K562 (cell line): ENCODE data around the gene TMEM164. TPM values are rescaled to one million over a fixed set of nuclear protein-coding genes. Genes with fewer than 3 reads are reported as not detected.

Experiments
- ATAC-seq: fragments of 200-7000 bp; cut with Tn5 transposase; 3 replicates; pipeline ENCODE4 v1.9.1; 2020; ENCODE audit warnings: moderate library complexity
- BruUV-seq: library from RNA; stranded (reverse); fragments of 400-500 nt; replicated peaks from 2 replicates; lab custom pipeline; 2021; lab: Mats Ljungman, UMichigan
- CTCF ChIA-PET: fragments of 300-600 bp; formaldehyde crosslinking; extraction: SDS; loops from one replicate; lab custom pipeline; 2021; ENCODE audit warnings: low intra/inter-chr PET ratio; lab: Yijun Ruan, JAX
- POLR2A ChIA-PET: fragments of 300-600, 350-650 bp; sonication (Branson Sonifier 250); formaldehyde crosslinking; extraction: SDS; loops from one replicate; lab custom pipeline; 2021; ENCODE audit warnings: antibody characterized with exemption, inconsistent platforms; lab: Yijun Ruan, JAX
- DNase-seq, 4 experiments: peaks; one replicate each; pipeline versions ENCODE4 v3.0.0 to v3.0.0-alpha.2; 2011 to 2018; ENCODE audit warnings: low spot score in 3 of 4, mixed read lengths in 3 of 4; ENCODE audit errors: extremely low read depth in 1 of 4
- FAIRE-seq: peaks from 2 replicates; lab custom pipeline; 2011; peaks lifted over from hg19 to GRCh38; lab: Jason Lieb, UNC
- H2AFZ ChIP-seq: 2 replicates; pipeline ENCODE4 v1.6.0; 2011; ENCODE audit warnings: low read depth, low read length, control low read depth, inconsistent platforms
- H3K27ac ChIP-seq: fragments of 200-600 bp; 3 replicates; pipeline ENCODE4 v1.8.0; 2011; ENCODE audit warnings: low read depth, mild to moderate bottlenecking, control low read depth, inconsistent platforms, low read length, moderate library complexity, mixed read lengths; ENCODE audit errors: extremely low read depth
- H3K27me3 ChIP-seq, 2 experiments: fragments of 300-600 bp in 1 of 2; 2 replicates in 1 of 2; 3 replicates in 1 of 2; pipeline versions ENCODE4 v1.6.0 to v1.8.0; 2011; ENCODE audit warnings: inconsistent platforms in 2 of 2, low read length in 2 of 2, mild to moderate bottlenecking in 1 of 2, mixed read lengths in 1 of 2, moderate library complexity in 1 of 2; ENCODE audit not compliant: control insufficient read depth in 2 of 2, insufficient read depth in 2 of 2
- H3K36me3 ChIP-seq: fragments of 300-600 bp; 3 replicates; pipeline ENCODE4 v1.8.0; 2011; ENCODE audit warnings: mild to moderate bottlenecking, low read length, inconsistent platforms; ENCODE audit not compliant: control insufficient read depth, insufficient read depth
- H3K4me1 ChIP-seq, 2 experiments: fragments of 200-600 bp in 1 of 2; replicated peaks in 1 of 2; 2 replicates in 1 of 2; 3 replicates in 1 of 2; pipeline versions ENCODE4 v1.5.1 to v1.8.0; 2011; ENCODE audit warnings: inconsistent platforms in 2 of 2, low read length in 2 of 2, mild to moderate bottlenecking in 1 of 2, mixed read lengths in 1 of 2, moderate library complexity in 1 of 2; ENCODE audit not compliant: control insufficient read depth in 2 of 2, insufficient read depth in 2 of 2
- H3K4me2 ChIP-seq: 2 replicates; pipeline ENCODE4 v1.6.1; 2011; ENCODE audit warnings: low read length, control low read depth, inconsistent platforms, mixed read lengths; ENCODE audit not compliant: insufficient read depth
- H3K4me3 ChIP-seq: fragments of 200-600 bp; sonication (generic), shearing (Covaris generic); 2 replicates; pipeline ENCODE4 v1.5.1; 2016; ENCODE audit warnings: control low read depth, inconsistent platforms
- H3K79me2 ChIP-seq: fragments of 200-600 bp; 3 replicates; pipeline ENCODE4 v1.8.0; 2011; ENCODE audit warnings: low read length, inconsistent platforms; ENCODE audit not compliant: control insufficient read depth, insufficient read depth
- H3K9ac ChIP-seq, 2 experiments: 2 replicates each; pipeline versions ENCODE4 v1.6.0 to v1.6.1; 2011; ENCODE audit warnings: low read depth in 2 of 2, low read length in 2 of 2, control low read depth in 1 of 2, inconsistent platforms in 1 of 2, mild to moderate bottlenecking in 1 of 2, mixed read lengths in 1 of 2; ENCODE audit not compliant: insufficient read depth in 1 of 2
- H3K9me1 ChIP-seq: one replicate; pipeline ENCODE4 v1.6.0; 2011; ENCODE audit warnings: inconsistent platforms, mild to moderate bottlenecking, low read length, moderate library complexity; ENCODE audit not compliant: control insufficient read depth, insufficient read depth
- H3K9me3 ChIP-seq: replicated peaks from 2 replicates; pipeline ENCODE4 v1.5.1; 2011; ENCODE audit warnings: low read depth, low read length, inconsistent platforms; ENCODE audit not compliant: control insufficient read depth, insufficient read depth
- H4K20me1 ChIP-seq: replicated peaks from 2 replicates; pipeline ENCODE4 v1.6.1; 2011; ENCODE audit warnings: low read length, inconsistent platforms, mixed read lengths; ENCODE audit not compliant: control insufficient read depth, insufficient read depth
- CBX8 ChIP-seq: fragments of 200-600 bp; sonication (generic); IDR thresholded peaks from 2 replicates; pipeline ENCODE4 v1.6.1; 2012; ENCODE audit warnings: borderline replicate concordance, mixed run types, low read depth, mild to moderate bottlenecking, moderate library complexity, mixed read lengths, low read length, control low read depth, inconsistent platforms; ENCODE audit not compliant: poor library complexity, severe bottlenecking; ENCODE audit errors: extremely low read depth
- CEBPB ChIP-seq: fragments of 450-650 bp; IDR thresholded peaks from 2 replicates; pipeline ENCODE4 v1.6.1; 2016; ENCODE audit warnings: missing genetic modification characterization, missing compliant biosample characterization
- HIVEP1 ChIP-seq: fragments of 250-450 bp; sonication (Bioruptor Pico); IDR thresholded peaks from 2 replicates; pipeline ENCODE4 v1.4.0; 2020; ENCODE audit warnings: mild to moderate bottlenecking
- MXD1 ChIP-seq: fragments of 250-450 bp; sonication (Bioruptor Pico); IDR thresholded peaks from 2 replicates; pipeline ENCODE4 v1.8.0; 2021; ENCODE audit warnings: borderline replicate concordance, mild to moderate bottlenecking, moderate library complexity; ENCODE audit not compliant: poor library complexity, severe bottlenecking
- NR2C2 ChIP-seq, 2 experiments: fragments of 200-800 bp in 1 of 2; sonication (Bioruptor generic) in 1 of 2; sonication (generic) in 1 of 2; formaldehyde crosslinking in 1 of 2; IDR thresholded peaks; 2 replicates each; pipeline versions ENCODE4 v1.6.1 to v1.8.0; 2016 to 2022; ENCODE audit warnings: mild to moderate bottlenecking in 1 of 2, missing compliant biosample characterization in 1 of 2, missing genetic modification characterization in 1 of 2, missing genetic modification reagents in 1 of 2
- POLR2AphosphoS5 ChIP-seq: IDR thresholded peaks from 2 replicates; pipeline ENCODE4 v1.6.1; 2011; ENCODE audit warnings: mild to moderate bottlenecking, low read depth, low read length, moderate library complexity; ENCODE audit not compliant: control insufficient read depth, insufficient read depth
- ZBTB40 ChIP-seq, 2 experiments: fragments of 450-650 bp in 1 of 2; sonication (generic) in 1 of 2; formaldehyde crosslinking in 1 of 2; IDR thresholded peaks; 2 replicates each; pipeline versions ENCODE4 v1.7.1 to v1.9.0; 2016 to 2022; ENCODE audit warnings: inconsistent platforms in 1 of 2, mild to moderate bottlenecking in 1 of 2, missing genetic modification reagents in 1 of 2
- ZNF347 ChIP-seq: fragments of 450-650 bp; formaldehyde crosslinking; IDR thresholded peaks from 2 replicates; pipeline ENCODE4 v1.4.0; 2020; ENCODE audit warnings: low read depth, mild to moderate bottlenecking, moderate library complexity
- WGBS: fragments of 100-300 bp; shearing (Covaris generic); methylation state at CpG from one replicate; pipeline ENCODE4 v1.1.6; 2016; ENCODE audit warnings: low coverage, mixed read lengths; ENCODE audit not compliant: insufficient coverage; ENCODE audit errors: missing lambda C conversion rate; 5-methylcytosine and 5-hydroxymethylcytosine counted together
- in situ Hi-C: fragments of 300-500 bp; cut with MboI; formaldehyde crosslinking; loops from 4 replicates; pipeline ENCODE4 v1.15.0; 2018; ENCODE audit warnings: inconsistent platforms, mixed read lengths
- intact Hi-C: fragments of 100-400 bp; cut with micrococcal nuclease; formaldehyde crosslinking; loops from 2 replicates; pipeline ENCODE4 v1.14.2; 2022
- polyA plus RNA-seq, 8 experiments: library from polyadenylated mRNA; depleted of rRNA in 4 of 8; stranded (reverse) in 5 of 8; unstranded in 3 of 8; fragments of >200 nt; fragmentation: Nextera tagmentation in 2 of 8; fragmentation: Illumina TruSeq in 1 of 8; extraction: Ambion mirVana in 2 of 8; extraction: Trizol in 1 of 8; gene quantifications; 2 replicates each; pipeline versions ENCODE4 v1.2.1 to v1.2.3, GENCODE V29; 2011 to 2014; ENCODE audit warnings: inconsistent platforms in 1 of 8, missing spikeins in 1 of 8
- total RNA-seq, 7 experiments: library from RNA; depleted of rRNA in 6 of 7; stranded (reverse); fragments of >200 nt in 6 of 7; fragmentation: Illumina TruSeq in 2 of 7; extraction: Trizol in 2 of 7; gene quantifications; 2 replicates each; pipeline versions ENCODE4 v1.2.1 to v1.2.3, GENCODE V29; 2011 to 2021; ENCODE audit warnings: low replicate concordance in 1 of 7

Gene TMEM164
- total and polyA plus RNA-seq, 9 of the 15 experiments (the other 6 are each of a cell fraction or from before 2014, with no cell fraction given): 2.4 to 57.3 (median 23.1) TPM

GRCh38 chrX:110201799-110202198 is 198.9 kb downstream of the TMEM164 start:
- ChIA-PET POLR2A (no interaction called here), CTCF (no interaction called here)
- in situ Hi-C loops: no loop called here
- TF ChIP-seq MXD1 (CRISPR knock-in tag) (no peak), ZNF347 (CRISPR knock-in tag) (no peak), CBX8 (no peak), ZBTB40 (IDR thresholded peaks at IDR 0.05) (no peak), ZBTB40 (CRISPR knock-in tag; IDR thresholded peaks at IDR 0.05) (no peak), POLR2AphosphoS5 (no peak), CEBPB (tag) (0 out of 2 replicates have a peak, but pooled peaks have one; percentile 19), HIVEP1 (CRISPR knock-in tag) (no peak), NR2C2 (CRISPR knock-in tag; IDR thresholded peaks at IDR 0.05) (no peak), NR2C2 (tag; IDR thresholded peaks at IDR 0.05) (no peak)
- H3K36me3 ChIP-seq: peaks cover 54% of the 10 kb centered on the region
- BruUV-seq: no TSS peak
- no peak overlapping the region for H3K4me3 ChIP-seq
- FAIRE-seq (no peak), ATAC-seq (no peak), DNase-seq (no peak)
- H3K9me3 ChIP-seq: no peaks in the 10 kb centered on the region
- no peak overlapping the region for H3K27ac ChIP-seq
- WGBS: 65% methylated on average over 3 of the region's 3 CpGs
- no peaks in the 10 kb centered on the region for H3K79me2 ChIP-seq
- H3K9me1 ChIP-seq: no peaks in the 10 kb centered on the region
- peaks cover 0 to 11% of the 10 kb centered on the region in 2 experiments; a peak in 2 of 5 replicates for H3K4me1 ChIP-seq
- intact Hi-C loops: no loop called here
- no peak overlapping the region for H2AFZ ChIP-seq
- H3K27me3 ChIP-seq: no peaks in the 10 kb centered on the region
- no peak overlapping the region for H3K9ac ChIP-seq
- no peaks in the 10 kb centered on the region for H4K20me1 ChIP-seq
- H3K4me2 ChIP-seq: no peak overlapping the region
